K562 (cell line): ENCODE measurements around the gene POLR2L. TPM values are rescaled to one million over a fixed set of nuclear protein-coding genes. Genes with fewer than 3 reads are reported as not detected.
A peak's percentile ranks its signal among the peaks of the same experiment; 100 is the strongest.

Source experiments
- ARNT ChIP-seq, 2 experiments: fragments of 450-650 bp; IDR thresholded peaks; 2 replicates each; pipeline ENCODE4 v1.6.1; 2016; ENCODE audit warnings: mild to moderate bottlenecking in 1 of 2
- BRCA1 ChIP-seq, 2 experiments: fragments of 450-650 bp in 1 of 2; sonication (generic) in 1 of 2; formaldehyde crosslinking in 1 of 2; IDR thresholded peaks; 2 replicates each; pipeline versions ENCODE4 v1.5.0 to v1.6.1; 2017 to 2020; ENCODE audit warnings: mild to moderate bottlenecking in 1 of 2, missing genetic modification reagents in 1 of 2
- CBFA2T2 ChIP-seq: fragments of 450-650 bp; conservative IDR thresholded peaks from 2 replicates; pipeline ENCODE4 v1.6.1; 2017; ENCODE audit warnings: mild to moderate bottlenecking
- CXXC5 ChIP-seq: fragments of 250-450 bp; sonication (Bioruptor Pico); IDR thresholded peaks from 2 replicates; pipeline ENCODE4 v1.8.0; 2022; ENCODE audit warnings: inconsistent platforms, mild to moderate bottlenecking, moderate library complexity
- DMBX1 ChIP-seq: fragments of 250-450 bp; sonication (Bioruptor Pico); IDR thresholded peaks from 2 replicates; pipeline ENCODE4 v1.8.0; 2022; ENCODE audit warnings: inconsistent platforms, mild to moderate bottlenecking, moderate library complexity, borderline replicate concordance
- HDAC8 ChIP-seq: fragments of 450-650 bp; IDR thresholded peaks from 2 replicates; pipeline ENCODE4 v1.6.1; 2016; ENCODE audit warnings: mild to moderate bottlenecking, missing genetic modification characterization, moderate library complexity, missing compliant biosample characterization
- KDM1A ChIP-seq, 2 experiments: fragments of 450-650 bp; IDR thresholded peaks; 2 replicates each; pipeline ENCODE4 v1.6.1; 2016; ENCODE audit warnings: mild to moderate bottlenecking in 2 of 2
- KLF10 ChIP-seq: fragments of 250-450 bp; sonication (Bioruptor Pico); IDR thresholded peaks from 2 replicates; pipeline ENCODE4 v1.6.1; 2021; ENCODE audit warnings: matching md5 sums
- MAZ ChIP-seq, 2 experiments: fragments of 450-650 bp in 1 of 2; sonication (generic) in 1 of 2; formaldehyde crosslinking; IDR thresholded peaks in 1 of 2; conservative IDR thresholded peaks in 1 of 2; 2 replicates each; pipeline versions ENCODE4 v1.4.0 to v1.5.0; 2020; ENCODE audit warnings: mild to moderate bottlenecking in 1 of 2, missing genetic modification reagents in 1 of 2
- POLR2H ChIP-seq: IDR thresholded peaks from 2 replicates; pipeline ENCODE4 v1.6.1; 2016; ENCODE audit warnings: missing genetic modification characterization, low read depth, mild to moderate bottlenecking, control low read depth, missing compliant biosample characterization, moderate library complexity
- POU5F1 ChIP-seq: fragments of 150-350 bp; IDR thresholded peaks from 2 replicates; pipeline ENCODE4 v1.6.1; 2014; ENCODE audit warnings: borderline replicate concordance, low read length, low read depth, mild to moderate bottlenecking; ENCODE audit not compliant: partially characterized antibody
- RBM25 ChIP-seq: fragments of 200-400 bp; formaldehyde crosslinking; IDR thresholded peaks from 2 replicates; pipeline ENCODE4 v1.6.1; 2018; ENCODE audit warnings: low read length, low read depth, moderate library complexity; ENCODE audit not compliant: severe bottlenecking
- SIN3B ChIP-seq: fragments of 450-650 bp; IDR thresholded peaks from 2 replicates; pipeline ENCODE4 v1.6.1; 2017; ENCODE audit warnings: low read depth, mild to moderate bottlenecking, moderate library complexity
- ZBED1 ChIP-seq: IDR thresholded peaks from 2 replicates; pipeline ENCODE4 v1.6.1; 2014
- ZNF224 ChIP-seq: sonication (generic); formaldehyde crosslinking; IDR thresholded peaks from 2 replicates; pipeline ENCODE4 v1.8.0; 2022; ENCODE audit warnings: mild to moderate bottlenecking, missing genetic modification reagents
- ZNF3 ChIP-seq: fragments of 250-450 bp; sonication (Bioruptor Pico); IDR thresholded peaks from 2 replicates; pipeline ENCODE4 v1.5.0; 2021; ENCODE audit warnings: mild to moderate bottlenecking, moderate library complexity
- ZNF444 ChIP-seq: fragments of 250-450 bp; sonication (Bioruptor Pico); IDR thresholded peaks from 2 replicates; pipeline ENCODE4 v1.4.0; 2020; ENCODE audit warnings: mild to moderate bottlenecking, moderate library complexity
- polyA plus RNA-seq, 8 experiments: library from polyadenylated mRNA; depleted of rRNA in 4 of 8; stranded (reverse) in 5 of 8; unstranded in 3 of 8; fragments of >200 nt; fragmentation: Nextera tagmentation in 2 of 8; fragmentation: Illumina TruSeq in 1 of 8; extraction: Ambion mirVana in 2 of 8; extraction: Trizol in 1 of 8; gene quantifications; 2 replicates each; pipeline versions ENCODE4 v1.2.1 to v1.2.3, GENCODE V29; 2011 to 2014; ENCODE audit warnings: inconsistent platforms in 1 of 8, missing spikeins in 1 of 8
- total RNA-seq, 7 experiments: library from RNA; depleted of rRNA in 6 of 7; stranded (reverse); fragments of >200 nt in 6 of 7; fragmentation: Illumina TruSeq in 2 of 7; extraction: Trizol in 2 of 7; gene quantifications; 2 replicates each; pipeline versions ENCODE4 v1.2.1 to v1.2.3, GENCODE V29; 2011 to 2021; ENCODE audit warnings: low replicate concordance in 1 of 7
- TF ChIP-seq, protein P1 (sequence below): sonication (generic); formaldehyde crosslinking; IDR thresholded peaks from 2 replicates; pipeline ENCODE4 v1.8.1; 2023; ENCODE audit warnings: mild to moderate bottlenecking, missing genetic modification reagents
- TF ChIP-seq, protein P2 (sequence below): sonication (generic); formaldehyde crosslinking; IDR thresholded peaks from 2 replicates; pipeline ENCODE4 v1.8.0; 2022; ENCODE audit warnings: mild to moderate bottlenecking, missing genetic modification reagents
- TF ChIP-seq, protein P3 (sequence below): fragments of 450-650 bp; formaldehyde crosslinking; IDR thresholded peaks from 2 replicates; pipeline ENCODE4 v1.4.0; 2022; ENCODE audit warnings: missing genetic modification characterization
- TF ChIP-seq, protein P4 (sequence below): fragments of 450-650 bp; conservative IDR thresholded peaks from 2 replicates; pipeline ENCODE4 v1.6.1; 2016; ENCODE audit warnings: missing genetic modification characterization, low read depth, mild to moderate bottlenecking, missing compliant biosample characterization, moderate library complexity

POLR2L gene
- total and polyA plus RNA-seq, 9 of the 15 experiments (the other 6 are each of a cell fraction or from before 2014, with no cell fraction given) = 38.3 to 688 (median 108) TPM

DNA sequence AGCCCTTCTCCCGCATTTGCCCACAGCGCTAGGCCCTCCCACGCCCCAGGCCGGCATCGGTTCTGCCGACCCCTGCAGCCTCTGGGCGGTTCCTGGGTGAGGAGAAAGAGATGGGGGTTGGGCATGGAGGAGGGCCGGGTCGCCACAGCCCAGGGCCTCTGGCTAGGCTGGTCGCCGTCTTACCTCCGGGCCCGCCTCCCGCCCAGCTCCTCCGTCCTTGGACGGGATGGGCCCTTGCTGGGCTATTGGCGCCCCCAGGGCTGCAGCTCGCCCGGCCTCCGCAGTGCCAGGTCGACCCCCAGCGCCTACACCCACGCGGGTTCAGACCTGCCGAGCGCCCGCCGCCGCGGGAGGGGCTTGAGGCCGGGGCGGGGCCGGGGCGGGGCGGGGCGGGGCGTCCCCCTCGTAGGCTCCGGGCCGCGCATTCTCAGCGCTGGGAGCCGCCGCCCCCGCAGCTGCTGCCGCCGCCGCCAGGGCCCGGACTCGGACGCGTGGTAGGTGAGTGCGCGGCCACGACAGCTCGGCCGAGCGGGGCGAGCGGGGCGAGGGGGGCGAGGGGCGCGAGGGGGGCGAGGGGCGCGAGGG lies 9.7 kb downstream of the POLR2L start, which contains the start of gene CD151 (continued):
- TF ChIP-seq MAZ (CRISPR knock-in tag; conservative IDR thresholded peaks at IDR 0.05 in 1 of 2, IDR thresholded peaks at IDR 0.05 in 1 of 2) (peak; percentile 74 to 76), HDAC8 (no peak), ZNF444 (CRISPR knock-in tag) (no peak), DMBX1 (no peak), POU5F1 (no peak), SIN3B (no peak), KLF10 (CRISPR knock-in tag) (no peak), KDM1A (IDR thresholded peaks at IDR 0.05) (no peak), ZBED1 (no peak), ZNF224 (CRISPR knock-in tag) (no peak), RBM25 (no peak), POLR2H (tag) (no peak), BRCA1 (IDR thresholded peaks at IDR 0.05) (no peak), BRCA1 (CRISPR knock-in tag; IDR thresholded peaks at IDR 0.05) (no peak), ARNT (IDR thresholded peaks at IDR 0.05) (no peak), CXXC5 (CRISPR knock-in tag) (peak; percentile 8; the same call in 1 of the 2 replicates), CBFA2T2 (no peak), ZNF3 (CRISPR knock-in tag) (no peak)
- TF ChIP-seq, protein P1, sequence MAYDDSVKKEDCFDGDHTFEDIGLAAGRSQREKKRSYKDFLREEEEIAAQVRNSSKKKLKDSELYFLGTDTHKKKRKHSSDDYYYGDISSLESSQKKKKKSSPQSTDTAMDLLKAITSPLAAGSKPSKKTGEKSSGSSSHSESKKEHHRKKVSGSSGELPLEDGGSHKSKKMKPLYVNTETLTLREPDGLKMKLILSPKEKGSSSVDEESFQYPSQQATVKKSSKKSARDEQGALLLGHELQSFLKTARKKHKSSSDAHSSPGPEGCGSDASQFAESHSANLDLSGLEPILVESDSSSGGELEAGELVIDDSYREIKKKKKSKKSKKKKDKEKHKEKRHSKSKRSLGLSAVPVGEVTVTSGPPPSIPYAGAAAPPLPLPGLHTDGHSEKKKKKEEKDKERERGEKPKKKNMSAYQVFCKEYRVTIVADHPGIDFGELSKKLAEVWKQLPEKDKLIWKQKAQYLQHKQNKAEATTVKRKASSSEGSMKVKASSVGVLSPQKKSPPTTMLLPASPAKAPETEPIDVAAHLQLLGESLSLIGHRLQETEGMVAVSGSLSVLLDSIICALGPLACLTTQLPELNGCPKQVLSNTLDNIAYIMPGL (CRISPR knock-in tag) = no peak
- TF ChIP-seq, protein P2, sequence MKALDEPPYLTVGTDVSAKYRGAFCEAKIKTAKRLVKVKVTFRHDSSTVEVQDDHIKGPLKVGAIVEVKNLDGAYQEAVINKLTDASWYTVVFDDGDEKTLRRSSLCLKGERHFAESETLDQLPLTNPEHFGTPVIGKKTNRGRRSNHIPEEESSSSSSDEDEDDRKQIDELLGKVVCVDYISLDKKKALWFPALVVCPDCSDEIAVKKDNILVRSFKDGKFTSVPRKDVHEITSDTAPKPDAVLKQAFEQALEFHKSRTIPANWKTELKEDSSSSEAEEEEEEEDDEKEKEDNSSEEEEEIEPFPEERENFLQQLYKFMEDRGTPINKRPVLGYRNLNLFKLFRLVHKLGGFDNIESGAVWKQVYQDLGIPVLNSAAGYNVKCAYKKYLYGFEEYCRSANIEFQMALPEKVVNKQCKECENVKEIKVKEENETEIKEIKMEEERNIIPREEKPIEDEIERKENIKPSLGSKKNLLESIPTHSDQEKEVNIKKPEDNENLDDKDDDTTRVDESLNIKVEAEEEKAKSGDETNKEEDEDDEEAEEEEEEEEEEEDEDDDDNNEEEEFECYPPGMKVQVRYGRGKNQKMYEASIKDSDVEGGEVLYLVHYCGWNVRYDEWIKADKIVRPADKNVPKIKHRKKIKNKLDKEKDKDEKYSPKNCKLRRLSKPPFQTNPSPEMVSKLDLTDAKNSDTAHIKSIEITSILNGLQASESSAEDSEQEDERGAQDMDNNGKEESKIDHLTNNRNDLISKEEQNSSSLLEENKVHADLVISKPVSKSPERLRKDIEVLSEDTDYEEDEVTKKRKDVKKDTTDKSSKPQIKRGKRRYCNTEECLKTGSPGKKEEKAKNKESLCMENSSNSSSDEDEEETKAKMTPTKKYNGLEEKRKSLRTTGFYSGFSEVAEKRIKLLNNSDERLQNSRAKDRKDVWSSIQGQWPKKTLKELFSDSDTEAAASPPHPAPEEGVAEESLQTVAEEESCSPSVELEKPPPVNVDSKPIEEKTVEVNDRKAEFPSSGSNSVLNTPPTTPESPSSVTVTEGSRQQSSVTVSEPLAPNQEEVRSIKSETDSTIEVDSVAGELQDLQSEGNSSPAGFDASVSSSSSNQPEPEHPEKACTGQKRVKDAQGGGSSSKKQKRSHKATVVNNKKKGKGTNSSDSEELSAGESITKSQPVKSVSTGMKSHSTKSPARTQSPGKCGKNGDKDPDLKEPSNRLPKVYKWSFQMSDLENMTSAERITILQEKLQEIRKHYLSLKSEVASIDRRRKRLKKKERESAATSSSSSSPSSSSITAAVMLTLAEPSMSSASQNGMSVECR (CRISPR knock-in tag) = peak; percentile 25; the same call in 1 of the 2 replicates
- TF ChIP-seq, protein P3, sequence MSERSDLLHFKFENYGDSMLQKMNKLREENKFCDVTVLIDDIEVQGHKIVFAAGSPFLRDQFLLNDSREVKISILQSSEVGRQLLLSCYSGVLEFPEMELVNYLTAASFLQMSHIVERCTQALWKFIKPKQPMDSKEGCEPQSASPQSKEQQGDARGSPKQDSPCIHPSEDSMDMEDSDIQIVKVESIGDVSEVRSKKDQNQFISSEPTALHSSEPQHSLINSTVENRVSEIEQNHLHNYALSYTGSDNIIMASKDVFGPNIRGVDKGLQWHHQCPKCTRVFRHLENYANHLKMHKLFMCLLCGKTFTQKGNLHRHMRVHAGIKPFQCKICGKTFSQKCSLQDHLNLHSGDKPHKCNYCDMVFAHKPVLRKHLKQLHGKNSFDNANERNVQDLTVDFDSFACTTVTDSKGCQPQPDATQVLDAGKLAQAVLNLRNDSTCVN (CRISPR knock-in tag) = no peak
- TF ChIP-seq, protein P4, sequence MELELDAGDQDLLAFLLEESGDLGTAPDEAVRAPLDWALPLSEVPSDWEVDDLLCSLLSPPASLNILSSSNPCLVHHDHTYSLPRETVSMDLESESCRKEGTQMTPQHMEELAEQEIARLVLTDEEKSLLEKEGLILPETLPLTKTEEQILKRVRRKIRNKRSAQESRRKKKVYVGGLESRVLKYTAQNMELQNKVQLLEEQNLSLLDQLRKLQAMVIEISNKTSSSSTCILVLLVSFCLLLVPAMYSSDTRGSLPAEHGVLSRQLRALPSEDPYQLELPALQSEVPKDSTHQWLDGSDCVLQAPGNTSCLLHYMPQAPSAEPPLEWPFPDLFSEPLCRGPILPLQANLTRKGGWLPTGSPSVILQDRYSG = no peak
